IPS-NIHi7 (cell line): ENCODE measurements around the gene FHIP1B.
"Not testable (repeated sequence)": the region's sequence is repeated elsewhere in the genome, so short reads cannot be mapped to it uniquely, and the experiment has no call there.

ENCODE experiments used
- DNase-seq: peaks from one replicate; pipeline ENCODE4 v3.0.0; 2012; ENCODE audit warnings: mixed read lengths; ENCODE audit errors: extremely low spot score

The FHIP1B gene

DNA sequence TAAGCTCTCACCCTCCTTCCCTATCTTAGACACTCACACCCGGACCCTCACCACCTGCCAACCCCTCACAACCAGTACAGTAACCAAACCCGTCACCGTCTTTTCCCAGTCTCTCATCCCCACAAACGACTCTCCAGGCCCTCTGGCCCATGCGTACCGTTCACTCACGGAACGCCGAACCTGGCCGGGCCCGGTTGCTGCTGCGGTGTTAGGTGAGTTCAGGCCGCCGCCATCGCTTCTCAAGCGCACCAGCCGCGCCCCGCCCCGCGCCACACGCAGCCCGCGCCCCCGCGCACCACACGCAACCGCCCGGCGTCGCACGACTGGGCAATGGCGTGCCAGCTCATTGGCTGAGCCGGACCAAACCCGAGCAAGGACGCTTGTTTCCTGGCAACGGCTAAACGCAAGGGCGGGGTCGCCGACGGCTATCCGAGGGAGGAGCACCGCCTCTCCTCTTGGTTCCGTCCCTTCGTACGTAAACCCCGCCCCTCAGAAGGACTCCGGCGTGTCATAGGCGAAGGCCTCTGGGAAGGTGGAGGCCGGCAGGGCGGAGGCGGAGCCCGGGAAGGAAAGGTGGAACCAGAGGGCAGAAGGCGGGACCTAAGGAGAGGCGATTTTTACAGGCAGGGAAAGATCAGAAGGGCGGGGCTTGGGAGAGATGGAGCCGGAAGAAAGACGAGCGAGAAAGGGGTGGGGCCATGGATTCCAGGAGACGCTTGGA lies at the start of gene FHIP1B:
Gene FHIP1B, minus strand, starts transcription at position 250 of the 721 bp plus-strand sequence. CDS start 10,120 bp downstream, outside the sequence.
- DNase-seq = peak; percentile 96

DNA sequence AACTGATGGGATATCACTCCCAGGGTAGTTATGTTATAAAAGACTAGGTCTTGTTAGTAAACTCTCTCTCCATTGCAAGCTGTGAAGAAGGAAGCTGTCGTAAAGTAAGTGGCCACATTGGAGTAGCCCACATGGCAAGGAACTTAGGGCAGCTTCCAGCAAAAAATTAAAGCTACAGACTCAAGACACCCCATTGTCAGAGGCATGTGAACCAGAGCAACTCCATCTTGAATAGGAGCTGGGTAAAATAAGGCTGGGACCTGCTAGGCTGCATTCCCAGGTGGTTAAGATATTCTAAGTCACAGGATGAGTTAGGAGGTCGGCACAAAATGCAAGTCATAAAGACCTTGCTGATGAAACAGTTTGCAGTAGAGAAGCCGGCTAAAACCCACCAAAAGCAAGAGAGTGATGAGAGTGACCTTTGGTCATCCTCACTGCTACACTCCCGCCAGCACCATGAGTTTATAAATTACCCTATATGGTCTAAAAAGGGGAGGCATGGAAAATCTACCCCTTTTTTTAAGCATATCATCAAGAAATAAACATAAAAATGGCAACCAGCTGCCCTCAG lies 49.1 kb upstream of the FHIP1B start:
- no peak for DNase-seq

GRCh38 chr11:6280809-6281208 lies 46.4 kb upstream of the FHIP1B start:
- DNase-seq = not testable (repeated sequence)

DNA sequence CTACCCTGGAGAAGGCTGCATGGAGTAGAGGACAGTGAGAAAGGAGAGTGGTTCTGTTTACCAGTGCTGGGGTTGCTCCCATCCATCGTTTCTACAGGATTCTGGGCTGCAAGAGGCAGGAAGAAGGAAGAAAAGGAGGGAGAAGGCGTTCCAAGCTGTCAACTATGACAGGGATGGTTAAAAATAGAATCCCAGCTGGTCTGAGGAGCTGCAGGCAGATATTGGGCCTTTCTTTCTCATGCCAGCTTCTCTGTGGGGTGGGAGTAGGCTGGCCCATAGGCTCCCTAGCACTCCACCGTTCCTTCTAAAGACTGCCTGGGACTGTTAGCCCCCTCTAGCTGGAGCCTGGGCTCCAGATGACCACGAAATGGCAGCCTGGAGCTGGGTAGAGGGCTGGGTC lies 38.8 kb upstream of the FHIP1B start:
- no peak for DNase-seq

GRCh38 chr11:6271598-6271997 lies 37.2 kb upstream of the FHIP1B start:
- no peak for DNase-seq

GRCh38 chr11:6270584-6271246 lies 36.3 kb upstream of the FHIP1B start:
- DNase-seq = no peak

DNA sequence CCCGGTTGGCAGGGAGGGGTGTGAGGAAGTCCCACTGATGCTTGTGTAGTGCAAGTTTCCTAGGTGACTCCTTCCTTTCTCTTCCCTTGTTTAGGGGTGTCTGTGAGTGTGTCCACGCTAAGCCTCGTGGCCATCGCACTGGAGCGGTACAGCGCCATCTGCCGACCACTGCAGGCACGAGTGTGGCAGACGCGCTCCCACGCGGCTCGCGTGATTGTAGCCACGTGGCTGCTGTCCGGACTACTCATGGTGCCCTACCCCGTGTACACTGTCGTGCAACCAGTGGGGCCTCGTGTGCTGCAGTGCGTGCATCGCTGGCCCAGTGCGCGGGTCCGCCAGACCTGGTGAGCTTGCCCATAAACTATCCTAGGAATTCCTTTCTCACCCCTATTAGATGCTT lies 35.6 kb upstream of the FHIP1B start:
- DNase-seq = no peak

DNA sequence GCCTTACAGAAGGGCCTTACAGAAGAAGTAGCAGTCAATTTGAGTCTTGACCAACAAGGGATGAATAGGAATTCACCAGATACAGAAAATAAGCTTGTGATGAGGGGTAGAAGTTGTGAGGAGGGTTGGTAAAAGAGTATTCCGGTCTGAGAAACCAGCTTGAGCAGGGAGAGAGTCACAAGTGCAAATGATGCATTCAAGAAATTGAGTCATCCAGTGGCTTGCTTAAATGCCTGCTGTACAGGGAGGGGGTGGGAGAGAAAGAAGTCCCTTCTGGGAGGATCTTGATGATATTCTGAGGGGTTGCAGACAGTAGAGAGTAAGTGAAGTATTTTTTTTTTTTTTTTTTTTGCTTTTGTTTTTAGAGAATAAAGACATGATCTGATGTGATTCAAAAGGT lies 34.4 kb upstream of the FHIP1B start:
- no peak for DNase-seq

- DNase-seq = no peak
Measured at GRCh38 chr11:6263662-6264061, 29.2 kb upstream of the FHIP1B start.

DNA sequence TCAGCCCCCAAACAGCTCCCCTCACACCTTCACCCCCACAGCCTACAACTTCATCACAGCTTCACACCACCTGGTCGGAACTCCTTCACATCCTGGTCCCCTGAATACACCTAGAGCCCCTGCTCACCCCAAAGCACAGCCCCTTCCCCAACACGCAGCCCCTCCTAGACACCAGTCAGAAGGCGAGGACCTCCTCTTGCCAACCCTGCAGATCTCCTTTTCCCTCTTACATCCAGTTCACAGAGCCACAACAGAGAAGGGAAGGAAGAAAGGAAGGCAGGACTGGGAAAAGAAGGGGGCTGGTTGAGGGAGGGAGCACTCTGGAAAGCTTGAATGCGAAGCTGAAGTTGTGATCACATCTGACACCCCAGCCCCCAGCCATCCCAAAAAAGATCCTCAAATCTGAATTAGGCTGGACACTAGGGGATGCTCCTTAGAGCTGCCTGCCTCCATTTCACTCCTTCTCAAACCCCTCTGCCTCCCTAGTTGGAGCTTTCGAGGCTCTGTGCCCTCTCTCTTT lies 25.8 kb upstream of the FHIP1B start:
- no peak for DNase-seq

- DNase-seq = no peak
Measured at GRCh38 chr11:6258571-6259081, 24.2 kb upstream of the FHIP1B start.

DNA sequence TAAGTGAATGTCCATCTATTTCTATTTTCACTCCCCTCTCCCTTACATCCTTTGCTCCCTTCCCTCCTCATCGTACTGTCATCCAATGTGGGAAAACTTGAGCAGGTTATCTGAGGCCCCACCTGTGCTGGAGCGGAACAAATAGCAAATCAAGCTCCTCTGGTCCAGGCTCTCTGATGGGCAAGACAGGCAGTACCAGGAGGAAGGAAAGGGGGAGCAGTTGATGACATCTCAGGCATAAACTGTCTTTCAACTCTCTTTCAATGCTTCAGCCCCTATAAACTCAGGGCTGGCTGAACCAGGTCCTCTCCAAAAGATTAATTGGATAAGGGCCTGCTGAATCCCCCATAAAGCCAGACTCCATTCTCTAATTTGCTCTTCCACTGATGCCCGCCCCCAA lies 23.7 kb upstream of the FHIP1B start:
- DNase-seq = no peak

- DNase-seq = no peak
Measured at GRCh38 chr11:6253197-6253596, 18.8 kb upstream of the FHIP1B start.

DNA sequence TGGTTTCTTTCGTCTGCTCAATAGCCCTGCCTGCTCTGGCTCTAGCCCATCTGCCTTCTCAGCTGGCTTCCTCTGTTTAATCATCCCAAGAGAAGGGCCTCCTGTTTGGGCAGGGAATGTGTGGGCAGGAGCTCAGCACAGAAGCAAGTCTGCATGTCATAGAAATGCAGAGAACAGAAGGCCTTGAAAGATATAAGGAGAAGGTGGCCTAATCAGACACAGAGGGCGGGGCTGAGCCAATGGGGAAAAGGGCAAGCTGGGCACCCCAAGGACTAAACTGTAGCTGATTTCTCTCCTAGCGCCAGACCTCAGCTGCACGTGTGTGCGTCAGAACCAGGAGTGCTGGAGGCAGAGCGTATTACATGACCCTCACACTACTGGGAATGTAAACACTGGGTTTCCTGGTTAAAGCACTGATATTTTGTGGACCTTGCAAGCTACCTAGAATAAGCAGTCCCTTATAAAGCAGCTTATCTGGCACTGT lies 17.6 kb upstream of the FHIP1B start:
- DNase-seq = no peak

DNA sequence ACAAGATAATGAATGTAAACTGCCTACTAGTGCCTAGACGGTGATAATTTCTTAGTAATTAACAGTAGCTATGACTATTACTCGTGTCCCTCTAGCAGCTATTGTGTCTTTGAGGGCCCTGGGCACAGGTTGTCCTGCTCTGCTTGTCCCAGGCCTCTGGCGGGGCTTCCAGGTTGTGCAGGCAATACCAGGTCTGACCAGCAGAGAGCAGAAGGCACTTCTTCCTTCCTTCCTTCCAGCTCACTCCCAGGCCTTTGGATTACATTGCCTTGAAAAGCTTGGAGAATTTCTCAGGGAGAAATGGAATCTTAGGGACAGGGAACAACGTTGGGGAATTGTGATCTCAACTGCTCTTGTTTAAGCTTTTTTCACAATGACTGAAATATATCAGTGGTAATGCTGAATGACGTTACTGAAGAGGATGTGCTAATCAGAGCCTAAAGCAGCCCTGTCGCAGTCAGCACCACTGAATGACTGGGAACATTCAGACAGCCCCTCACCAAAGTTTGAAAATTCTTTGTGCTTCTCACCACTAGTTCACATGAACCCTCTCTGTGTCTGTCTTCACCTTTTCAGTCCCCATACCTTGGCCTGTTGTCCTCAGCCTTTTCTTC lies 16.8 kb upstream of the FHIP1B start:
- peak; percentile 84 for DNase-seq

GRCh38 chr11:6249770-6250555 lies 15.5 kb upstream of the FHIP1B start:
- DNase-seq = peak; percentile 16

GRCh38 chr11:6248897-6249296 lies 14.5 kb upstream of the FHIP1B start:
- DNase-seq = not testable (repeated sequence)

DNA sequence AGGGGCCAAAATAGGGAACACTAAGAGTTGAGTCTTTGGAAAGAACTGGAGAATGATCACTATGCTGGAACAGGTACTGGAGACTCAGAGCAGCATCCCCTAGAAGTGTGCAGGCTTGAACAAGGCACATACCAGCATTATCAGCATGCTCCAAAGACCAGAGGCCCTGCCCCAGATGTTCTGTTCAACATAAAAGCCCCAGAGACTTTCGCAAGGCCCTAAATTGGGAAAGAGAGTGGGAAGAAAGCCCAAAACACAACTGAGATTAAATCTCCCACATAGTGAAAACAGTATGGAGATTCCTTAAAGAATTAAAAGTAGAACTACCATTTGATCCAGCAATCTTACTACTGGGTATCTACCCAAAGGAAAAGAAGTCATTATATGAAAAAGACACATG lies 13.8 kb upstream of the FHIP1B start:
- DNase-seq = no peak

GRCh38 chr11:6245536-6245935 lies 11.1 kb upstream of the FHIP1B start:
- no peak for DNase-seq

- DNase-seq = no peak
Measured at GRCh38 chr11:6241316-6241715, 6.9 kb upstream of the FHIP1B start.

DNA sequence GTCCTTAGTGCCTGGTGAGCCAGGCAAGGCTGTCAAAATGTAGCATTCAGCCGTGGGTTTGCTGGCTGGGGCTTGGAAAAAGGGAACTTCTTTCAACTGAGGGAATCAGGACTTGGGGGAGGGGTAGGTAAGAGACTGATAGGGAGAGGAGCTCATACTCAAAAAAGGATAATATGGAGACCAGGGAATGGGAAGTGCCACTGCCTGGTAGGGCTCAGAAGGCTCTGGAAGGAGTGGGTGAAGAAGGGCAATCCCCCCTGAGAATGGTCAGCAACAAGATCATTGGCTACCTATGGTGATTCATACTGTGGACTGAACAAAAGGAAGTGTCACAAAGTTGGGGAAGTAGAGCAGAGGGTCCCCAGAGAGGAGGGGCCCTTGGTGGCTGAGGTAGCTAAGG lies 6.3 kb upstream of the FHIP1B start:
- DNase-seq = no peak
